Astrocyte of the spinal cord (primary cell): ENCODE results near the gene ATP6V0D1.
A peak's percentile ranks its signal among the peaks of the same experiment; 100 is the strongest.
"Not testable (repeated sequence)": the region's sequence is repeated elsewhere in the genome, so short reads cannot be mapped to it uniquely, and the experiment has no call there.

Experiments used
- DNase-seq: peaks from one replicate; pipeline ENCODE4 v3.0.0; 2011; ENCODE audit warnings: low read depth, low spot score
- H3K4me3 ChIP-seq: 2 replicates; pipeline ENCODE4 v1.5.1; 2011; ENCODE audit warnings: low read depth, mild to moderate bottlenecking, low read length, moderate library complexity
- in situ Hi-C: cut with HindIII; loops from 2 replicates; pipeline ENCODE4 v1.10.0; 2017; ENCODE audit warnings: low sequenced_read_pairs
- TF ChIP-seq, protein P1 (sequence below): IDR thresholded peaks from 2 replicates; pipeline ENCODE4 v1.5.1; 2012; ENCODE audit warnings: low read depth, mild to moderate bottlenecking, low read length, inconsistent platforms

The ATP6V0D1 gene

DNA sequence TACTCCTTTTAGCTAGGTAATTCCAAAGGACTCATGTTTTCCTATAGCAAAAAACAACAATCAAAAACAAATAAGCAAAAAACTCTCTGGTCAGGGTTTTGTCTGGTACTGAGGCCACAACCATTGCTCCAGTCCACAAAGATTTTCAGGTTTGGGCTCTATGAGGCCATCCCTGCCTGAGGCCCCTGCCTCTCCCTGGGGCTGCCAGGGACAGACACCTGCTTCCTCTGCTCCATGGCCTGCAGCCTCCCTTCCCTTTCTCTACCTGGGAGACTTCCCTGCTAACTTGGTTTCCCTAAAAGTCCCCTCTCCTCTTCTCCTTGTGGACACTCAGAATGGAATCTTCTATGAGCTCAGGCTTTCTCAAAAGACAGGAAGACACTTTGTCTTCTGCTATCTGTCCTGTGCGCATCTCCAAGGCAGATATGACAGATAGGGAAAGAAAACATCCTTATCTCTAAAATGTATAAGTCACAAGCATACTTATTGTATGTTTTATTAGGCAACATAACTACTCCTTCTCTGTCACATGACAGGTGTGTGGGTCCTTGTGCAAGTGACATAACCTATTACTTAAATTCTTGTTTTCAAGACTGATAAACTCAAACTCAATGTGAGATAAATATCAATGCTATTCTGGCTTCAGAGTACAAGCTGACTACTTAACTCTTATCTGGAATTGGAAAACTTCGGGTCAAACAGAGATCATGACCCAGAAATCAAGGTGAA lies 63.5 kb downstream of the ATP6V0D1 start:
- TF ChIP-seq, protein P1, sequence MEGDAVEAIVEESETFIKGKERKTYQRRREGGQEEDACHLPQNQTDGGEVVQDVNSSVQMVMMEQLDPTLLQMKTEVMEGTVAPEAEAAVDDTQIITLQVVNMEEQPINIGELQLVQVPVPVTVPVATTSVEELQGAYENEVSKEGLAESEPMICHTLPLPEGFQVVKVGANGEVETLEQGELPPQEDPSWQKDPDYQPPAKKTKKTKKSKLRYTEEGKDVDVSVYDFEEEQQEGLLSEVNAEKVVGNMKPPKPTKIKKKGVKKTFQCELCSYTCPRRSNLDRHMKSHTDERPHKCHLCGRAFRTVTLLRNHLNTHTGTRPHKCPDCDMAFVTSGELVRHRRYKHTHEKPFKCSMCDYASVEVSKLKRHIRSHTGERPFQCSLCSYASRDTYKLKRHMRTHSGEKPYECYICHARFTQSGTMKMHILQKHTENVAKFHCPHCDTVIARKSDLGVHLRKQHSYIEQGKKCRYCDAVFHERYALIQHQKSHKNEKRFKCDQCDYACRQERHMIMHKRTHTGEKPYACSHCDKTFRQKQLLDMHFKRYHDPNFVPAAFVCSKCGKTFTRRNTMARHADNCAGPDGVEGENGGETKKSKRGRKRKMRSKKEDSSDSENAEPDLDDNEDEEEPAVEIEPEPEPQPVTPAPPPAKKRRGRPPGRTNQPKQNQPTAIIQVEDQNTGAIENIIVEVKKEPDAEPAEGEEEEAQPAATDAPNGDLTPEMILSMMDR: no peak
- H3K4me3 ChIP-seq: no peak overlapping the region
- DNase-seq: no peak
- in situ Hi-C loops: no loop called here

DNA sequence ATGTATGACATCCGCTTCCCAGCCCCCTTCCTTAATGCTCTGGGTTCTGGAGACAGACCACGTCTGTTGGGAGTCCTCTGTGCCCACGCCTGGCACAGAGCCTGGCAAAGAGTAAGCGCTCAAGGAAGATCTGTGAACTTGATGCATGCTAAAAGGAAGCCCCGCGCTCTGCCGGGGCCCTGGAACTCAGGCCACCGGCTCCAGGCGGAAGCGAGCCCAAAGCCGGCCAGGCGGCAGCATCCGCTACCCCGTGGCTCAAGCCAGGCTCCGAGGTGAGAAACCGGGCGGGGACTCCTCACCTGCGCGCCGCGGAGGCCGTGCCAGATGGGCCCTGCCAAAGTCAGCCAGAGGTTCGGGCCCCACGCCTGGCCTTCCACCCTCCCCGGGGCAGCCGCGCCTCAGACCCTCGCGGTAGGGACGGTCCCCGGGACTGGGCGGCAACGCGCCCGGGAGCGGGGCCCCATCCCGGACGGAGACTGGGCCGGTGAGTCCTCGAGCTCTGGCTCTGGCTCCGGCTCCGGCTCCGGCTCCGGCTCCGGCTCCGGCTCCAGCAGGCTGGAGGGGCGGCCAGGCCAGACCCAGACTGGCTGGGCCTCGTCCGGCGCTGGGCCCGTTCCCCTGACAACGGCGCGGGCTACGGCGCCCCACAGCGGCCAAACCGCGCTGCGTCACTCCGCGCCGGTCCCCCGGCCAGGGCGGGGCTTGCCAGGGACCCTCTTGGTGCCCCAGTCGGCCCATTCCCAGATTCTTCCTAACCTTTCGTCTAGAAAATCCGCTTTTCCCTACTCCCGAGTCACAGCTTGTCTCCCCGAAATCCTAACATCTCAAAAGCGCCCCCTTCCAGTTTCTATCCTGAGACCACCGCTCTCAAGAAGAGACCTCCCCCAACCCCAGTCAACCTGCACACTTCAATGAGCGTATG lies 64.8 kb downstream of the ATP6V0D1 start, which contains the start of gene ZDHHC1:
Gene ZDHHC1 (minus strand): TSS at position 606 of the 922 bp plus-strand sequence. CDS start 8,702 bp downstream, outside the sequence.
- TF ChIP-seq, protein P1: peak; percentile 40
- peak within 1 kb of the TSS; percentile 56 for H3K4me3 ChIP-seq
- in situ Hi-C loops: no loop called here
- DNase-seq: peak; percentile 65

DNA sequence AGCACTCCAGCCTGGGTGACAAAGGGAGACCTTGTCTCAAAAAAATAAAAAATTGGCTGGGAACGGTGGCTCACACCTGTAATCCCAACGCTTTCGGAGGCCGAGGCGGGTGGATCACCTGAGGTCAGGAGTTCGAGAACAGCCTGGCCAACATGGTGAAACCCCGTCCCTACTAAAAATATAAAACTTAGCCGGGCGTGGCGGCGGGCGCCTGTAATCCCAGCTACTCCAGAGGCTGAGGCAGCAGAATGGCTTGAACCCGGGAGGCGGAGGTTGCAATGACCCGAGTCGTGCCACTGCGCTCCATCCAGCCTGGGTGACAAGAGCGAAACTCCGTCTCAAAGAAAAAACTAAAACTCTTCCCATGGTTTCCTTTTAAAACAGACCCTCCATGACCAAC lies 65.5 kb downstream of the ATP6V0D1 start:
- DNase-seq, in situ Hi-C loops: not testable (repeated sequence)
- H3K4me3 ChIP-seq: peak overlapping the region; percentile 56

DNA sequence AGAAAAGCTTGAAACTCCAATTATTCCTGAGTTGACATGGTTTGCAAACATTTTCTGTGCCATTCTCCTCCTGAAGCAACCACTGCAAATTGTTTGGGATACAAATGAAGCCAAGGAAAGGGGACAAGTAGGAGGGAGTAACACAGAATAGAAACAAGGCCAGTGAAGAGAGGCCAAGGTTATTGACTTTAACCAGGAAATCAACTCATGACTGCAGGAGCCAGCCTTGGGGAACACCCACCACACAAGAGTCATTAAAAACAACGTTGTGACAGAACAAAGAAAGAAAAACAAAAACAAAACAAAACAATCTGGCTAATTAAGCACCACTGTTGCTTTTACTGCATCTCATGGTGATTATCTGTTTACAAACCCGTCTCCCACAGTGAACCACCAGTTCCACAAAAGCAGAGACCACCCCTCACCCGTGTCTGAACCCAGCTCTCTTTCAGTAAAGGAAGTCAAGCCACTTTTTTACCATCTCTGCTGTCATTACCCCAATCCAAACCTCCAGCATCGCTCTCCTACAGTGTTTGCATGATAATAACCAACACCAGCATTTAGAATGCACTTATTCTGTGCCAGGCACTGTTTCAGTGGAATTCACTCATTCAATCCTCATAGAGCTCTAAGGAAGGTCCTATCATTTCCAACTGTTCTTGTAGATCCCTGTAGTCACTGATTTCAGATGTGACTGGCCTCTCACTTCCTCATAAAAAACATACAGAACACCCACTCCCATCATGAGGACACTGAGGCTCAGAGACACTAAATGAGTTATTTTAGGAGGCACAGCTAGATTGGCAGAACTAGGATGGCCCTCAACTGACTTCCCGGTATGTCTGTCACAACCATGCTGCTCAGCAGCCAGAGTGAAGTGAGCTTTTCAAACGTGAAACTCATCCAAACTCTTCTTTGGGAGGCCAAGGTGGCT lies 66.7 kb downstream of the ATP6V0D1 start:
- H3K4me3 ChIP-seq: no peak overlapping the region
- TF ChIP-seq, protein P1: no peak
- in situ Hi-C loops: no loop called here
- no peak for DNase-seq

DNA sequence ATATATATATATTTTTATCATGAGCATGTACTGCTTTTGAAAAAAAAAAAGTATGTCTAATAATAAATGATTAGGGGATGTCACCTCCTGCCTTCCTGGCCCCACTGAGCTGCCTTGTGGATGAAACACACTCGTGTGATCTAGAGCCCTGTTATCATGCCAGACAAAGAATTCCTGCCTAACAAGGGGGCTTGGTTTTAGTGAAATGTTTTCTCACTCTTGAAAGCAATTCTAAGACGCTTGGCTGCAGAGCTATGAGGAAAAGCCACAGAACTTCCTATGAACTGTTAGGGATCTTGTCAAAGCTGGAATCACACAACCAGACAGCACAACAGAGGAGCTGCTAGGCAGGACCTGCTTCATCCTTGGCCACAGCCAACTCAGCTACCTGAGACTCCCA lies 68.7 kb downstream of the ATP6V0D1 start:
- TF ChIP-seq, protein P1: no peak
- in situ Hi-C loops: no loop called here
- H3K4me3 ChIP-seq: no peak overlapping the region
- no peak for DNase-seq

DNA sequence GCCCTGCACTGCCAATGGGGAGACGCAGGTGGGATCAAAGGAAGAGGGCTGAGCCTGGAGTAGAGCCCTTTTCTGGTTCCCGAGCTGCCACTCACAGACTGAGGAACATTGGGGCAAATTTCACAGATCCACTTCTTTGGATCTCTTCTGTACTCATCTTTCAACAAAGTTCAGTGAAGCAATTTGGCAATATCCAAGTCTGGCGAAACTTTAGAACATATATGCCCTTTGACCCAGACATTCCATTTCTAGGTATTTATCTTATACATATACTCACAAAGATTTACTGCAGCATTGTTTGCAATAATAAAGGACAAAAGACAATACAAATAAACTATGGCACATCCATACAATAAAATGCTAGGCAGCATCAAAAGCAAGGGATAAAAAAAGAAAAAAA lies 69.6 kb downstream of the ATP6V0D1 start:
- H3K4me3 ChIP-seq: no peak overlapping the region
- DNase-seq: no peak
- in situ Hi-C loops: no loop called here
- TF ChIP-seq, protein P1: no peak
